K562 (cell line): ENCODE measurements around the gene HADH. TPM values are rescaled to one million over a fixed set of nuclear protein-coding genes. Genes with fewer than 3 reads are reported as not detected.

Source experiments
- ATAC-seq: fragments of 200-7000 bp; cut with Tn5 transposase; 3 replicates; pipeline ENCODE4 v1.9.1; 2020; ENCODE audit warnings: moderate library complexity
- BruUV-seq: library from RNA; stranded (reverse); fragments of 400-500 nt; replicated peaks from 2 replicates; lab custom pipeline; 2021; lab: Mats Ljungman, UMichigan
- CTCF ChIA-PET: fragments of 300-600 bp; formaldehyde crosslinking; extraction: SDS; loops from one replicate; lab custom pipeline; 2021; ENCODE audit warnings: low intra/inter-chr PET ratio; lab: Yijun Ruan, JAX
- POLR2A ChIA-PET: fragments of 300-600, 350-650 bp; sonication (Branson Sonifier 250); formaldehyde crosslinking; extraction: SDS; loops from one replicate; lab custom pipeline; 2021; ENCODE audit warnings: antibody characterized with exemption, inconsistent platforms; lab: Yijun Ruan, JAX
- DNase-seq, 4 experiments: peaks; one replicate each; pipeline versions ENCODE4 v3.0.0 to v3.0.0-alpha.2; 2011 to 2018; ENCODE audit warnings: low spot score in 3 of 4, mixed read lengths in 3 of 4; ENCODE audit errors: extremely low read depth in 1 of 4
- FAIRE-seq: peaks from 2 replicates; lab custom pipeline; 2011; peaks lifted over from hg19 to GRCh38; lab: Jason Lieb, UNC
- H2AFZ ChIP-seq: 2 replicates; pipeline ENCODE4 v1.6.0; 2011; ENCODE audit warnings: low read depth, low read length, control low read depth, inconsistent platforms
- H3K27ac ChIP-seq: fragments of 200-600 bp; 3 replicates; pipeline ENCODE4 v1.8.0; 2011; ENCODE audit warnings: low read depth, mild to moderate bottlenecking, control low read depth, inconsistent platforms, low read length, moderate library complexity, mixed read lengths; ENCODE audit errors: extremely low read depth
- H3K27me3 ChIP-seq, 2 experiments: fragments of 300-600 bp in 1 of 2; 2 replicates in 1 of 2; 3 replicates in 1 of 2; pipeline versions ENCODE4 v1.6.0 to v1.8.0; 2011; ENCODE audit warnings: inconsistent platforms in 2 of 2, low read length in 2 of 2, mild to moderate bottlenecking in 1 of 2, mixed read lengths in 1 of 2, moderate library complexity in 1 of 2; ENCODE audit not compliant: control insufficient read depth in 2 of 2, insufficient read depth in 2 of 2
- H3K36me3 ChIP-seq: fragments of 300-600 bp; 3 replicates; pipeline ENCODE4 v1.8.0; 2011; ENCODE audit warnings: mild to moderate bottlenecking, low read length, inconsistent platforms; ENCODE audit not compliant: control insufficient read depth, insufficient read depth
- H3K4me1 ChIP-seq, 2 experiments: fragments of 200-600 bp in 1 of 2; replicated peaks in 1 of 2; 2 replicates in 1 of 2; 3 replicates in 1 of 2; pipeline versions ENCODE4 v1.5.1 to v1.8.0; 2011; ENCODE audit warnings: inconsistent platforms in 2 of 2, low read length in 2 of 2, mild to moderate bottlenecking in 1 of 2, mixed read lengths in 1 of 2, moderate library complexity in 1 of 2; ENCODE audit not compliant: control insufficient read depth in 2 of 2, insufficient read depth in 2 of 2
- H3K4me2 ChIP-seq: 2 replicates; pipeline ENCODE4 v1.6.1; 2011; ENCODE audit warnings: low read length, control low read depth, inconsistent platforms, mixed read lengths; ENCODE audit not compliant: insufficient read depth
- H3K4me3 ChIP-seq: fragments of 200-600 bp; sonication (generic), shearing (Covaris generic); 2 replicates; pipeline ENCODE4 v1.5.1; 2016; ENCODE audit warnings: control low read depth, inconsistent platforms
- H3K79me2 ChIP-seq: fragments of 200-600 bp; 3 replicates; pipeline ENCODE4 v1.8.0; 2011; ENCODE audit warnings: low read length, inconsistent platforms; ENCODE audit not compliant: control insufficient read depth, insufficient read depth
- H3K9ac ChIP-seq, 2 experiments: 2 replicates each; pipeline versions ENCODE4 v1.6.0 to v1.6.1; 2011; ENCODE audit warnings: low read depth in 2 of 2, low read length in 2 of 2, control low read depth in 1 of 2, inconsistent platforms in 1 of 2, mild to moderate bottlenecking in 1 of 2, mixed read lengths in 1 of 2; ENCODE audit not compliant: insufficient read depth in 1 of 2
- H3K9me1 ChIP-seq: one replicate; pipeline ENCODE4 v1.6.0; 2011; ENCODE audit warnings: inconsistent platforms, mild to moderate bottlenecking, low read length, moderate library complexity; ENCODE audit not compliant: control insufficient read depth, insufficient read depth
- H3K9me3 ChIP-seq: replicated peaks from 2 replicates; pipeline ENCODE4 v1.5.1; 2011; ENCODE audit warnings: low read depth, low read length, inconsistent platforms; ENCODE audit not compliant: control insufficient read depth, insufficient read depth
- H4K20me1 ChIP-seq: replicated peaks from 2 replicates; pipeline ENCODE4 v1.6.1; 2011; ENCODE audit warnings: low read length, inconsistent platforms, mixed read lengths; ENCODE audit not compliant: control insufficient read depth, insufficient read depth
- ATF2 ChIP-seq: sonication (generic); formaldehyde crosslinking; IDR thresholded peaks from 2 replicates; pipeline ENCODE4 v1.8.1; 2022; ENCODE audit warnings: missing genetic modification reagents
- CBFA2T3 ChIP-seq: fragments of 450-650 bp; IDR thresholded peaks from 2 replicates; pipeline ENCODE4 v1.6.1; 2017
- HMG20A ChIP-seq: fragments of 450-650 bp; formaldehyde crosslinking; conservative IDR thresholded peaks from 2 replicates; pipeline ENCODE4 v1.4.0; 2020; ENCODE audit warnings: mild to moderate bottlenecking, mixed read lengths
- ID3 ChIP-seq, 2 experiments: fragments of 250-450 bp in 1 of 2; fragments of 450-650 bp in 1 of 2; sonication (Bioruptor Pico) in 1 of 2; IDR thresholded peaks; 2 replicates each; pipeline versions ENCODE4 v1.6.1 to v1.8.0; 2016 to 2021; ENCODE audit warnings: mild to moderate bottlenecking in 2 of 2, moderate library complexity in 2 of 2, missing compliant biosample characterization in 1 of 2, missing genetic modification characterization in 1 of 2
- MCM5 ChIP-seq: fragments of 450-650 bp; IDR thresholded peaks from 2 replicates; pipeline ENCODE4 v1.6.1; 2016; ENCODE audit warnings: low read depth
- PTTG1 ChIP-seq: fragments of 450-650 bp; IDR thresholded peaks from 2 replicates; pipeline ENCODE4 v1.6.1; 2016; ENCODE audit warnings: low read depth, mild to moderate bottlenecking, missing genetic modification characterization, missing compliant biosample characterization
- STAT6 ChIP-seq: sonication (generic); formaldehyde crosslinking; IDR thresholded peaks from 2 replicates; pipeline ENCODE4 v1.8.1; 2023; ENCODE audit warnings: mild to moderate bottlenecking, missing genetic modification reagents
- TSC22D4 ChIP-seq: fragments of 450-650 bp; IDR thresholded peaks from 2 replicates; pipeline ENCODE4 v1.6.1; 2016; ENCODE audit warnings: missing genetic modification characterization, missing biosample characterization, control low read depth
- ZNF277 ChIP-seq: fragments of 250-450 bp; sonication (Bioruptor Pico); IDR thresholded peaks from 2 replicates; pipeline ENCODE4 v1.8.0; 2022; ENCODE audit warnings: inconsistent platforms, mild to moderate bottlenecking, moderate library complexity, borderline replicate concordance
- WGBS: fragments of 100-300 bp; shearing (Covaris generic); methylation state at CpG from one replicate; pipeline ENCODE4 v1.1.6; 2016; ENCODE audit warnings: low coverage, mixed read lengths; ENCODE audit not compliant: insufficient coverage; ENCODE audit errors: missing lambda C conversion rate; 5-methylcytosine and 5-hydroxymethylcytosine counted together
- in situ Hi-C: fragments of 300-500 bp; cut with MboI; formaldehyde crosslinking; loops from 4 replicates; pipeline ENCODE4 v1.15.0; 2018; ENCODE audit warnings: inconsistent platforms, mixed read lengths
- intact Hi-C: fragments of 100-400 bp; cut with micrococcal nuclease; formaldehyde crosslinking; loops from 2 replicates; pipeline ENCODE4 v1.14.2; 2022
- polyA plus RNA-seq, 8 experiments: library from polyadenylated mRNA; depleted of rRNA in 4 of 8; stranded (reverse) in 5 of 8; unstranded in 3 of 8; fragments of >200 nt; fragmentation: Nextera tagmentation in 2 of 8; fragmentation: Illumina TruSeq in 1 of 8; extraction: Ambion mirVana in 2 of 8; extraction: Trizol in 1 of 8; gene quantifications; 2 replicates each; pipeline versions ENCODE4 v1.2.1 to v1.2.3, GENCODE V29; 2011 to 2014; ENCODE audit warnings: inconsistent platforms in 1 of 8, missing spikeins in 1 of 8
- total RNA-seq, 7 experiments: library from RNA; depleted of rRNA in 6 of 7; stranded (reverse); fragments of >200 nt in 6 of 7; fragmentation: Illumina TruSeq in 2 of 7; extraction: Trizol in 2 of 7; gene quantifications; 2 replicates each; pipeline versions ENCODE4 v1.2.1 to v1.2.3, GENCODE V29; 2011 to 2021; ENCODE audit warnings: low replicate concordance in 1 of 7

HADH gene
- total and polyA plus RNA-seq, 9 of the 15 experiments (the other 6 are each of a cell fraction or from before 2014, with no cell fraction given), result 9.4 to 73.3 (median 32.8) TPM

- intact Hi-C loops, result no loop called here
- Histone ChIP-seq H3K9me1 (no peaks in the 10 kb centered on the region), H3K27ac (no peak overlapping the region), H3K4me3 (no peak overlapping the region), H3K27me3 (no peaks in the 10 kb centered on the region), H4K20me1 (no peaks in the 10 kb centered on the region), H3K9ac (no peak overlapping the region), H3K4me1 (no peaks in the 10 kb centered on the region), H3K36me3 (peaks cover 5% of the 10 kb centered on the region; the same call in 1 of the 3 replicates), H3K9me3 (no peaks in the 10 kb centered on the region), H3K79me2 (no peaks in the 10 kb centered on the region), H2AFZ (no peak overlapping the region), H3K4me2 (no peak overlapping the region)
- no peak for ATAC-seq
- POLR2A ChIA-PET, result interaction anchor here (1.1 kb wide), 1 partner anchor 13 kb away, joined by 3 read pairs; no protein-coding TSS in a partner anchor
- DNase-seq, result no peak
- no peak for FAIRE-seq
- in situ Hi-C loops, result no loop called here
- CTCF ChIA-PET, result no interaction called here
- BruUV-seq, result no TSS peak
- no peak for TF ChIP-seq ZNF277 (CRISPR knock-in tag)
- no peak for TF ChIP-seq ID3 (CRISPR knock-in tag; IDR thresholded peaks at IDR 0.05)
- no peak for TF ChIP-seq ID3 (tag; IDR thresholded peaks at IDR 0.05)
- 100% methylated on average over 1 of the region's 1 CpG for WGBS
These were observed 81.1 kb downstream of the HADH start for GRCh38 chr4:108070775-108071174.

GRCh38 chr4:108072300-108072699, 82.6 kb downstream of the HADH start:
- intact Hi-C loops (no loop called here), in situ Hi-C loops (no loop called here)
- no peaks in the 10 kb centered on the region for H3K4me1 ChIP-seq
- ATAC-seq (no peak), DNase-seq (no peak), FAIRE-seq (no peak)
- peaks cover 5% of the 10 kb centered on the region; the same call in 1 of the 3 replicates for H3K36me3 ChIP-seq
- H3K9ac ChIP-seq, result no peak overlapping the region
- ChIA-PET POLR2A (no interaction called here), CTCF (no interaction called here)
- 66% methylated on average over 4 of the region's 4 CpGs for WGBS
- H4K20me1 ChIP-seq, result no peaks in the 10 kb centered on the region
- H3K4me2 ChIP-seq, result no peak overlapping the region
- no peak overlapping the region for H3K27ac ChIP-seq
- no TSS peak for BruUV-seq
- H2AFZ ChIP-seq, result no peak overlapping the region
- H3K27me3 ChIP-seq, result no peaks in the 10 kb centered on the region
- no peaks in the 10 kb centered on the region for H3K79me2 ChIP-seq
- no peaks in the 10 kb centered on the region for H3K9me3 ChIP-seq
- no peaks in the 10 kb centered on the region for H3K9me1 ChIP-seq
- no peak overlapping the region for H3K4me3 ChIP-seq
- TF ChIP-seq MCM5 (no peak), CBFA2T3 (no peak), ATF2 (no peak), HMG20A (CRISPR knock-in tag) (no peak), STAT6 (CRISPR knock-in tag) (no peak), PTTG1 (tag) (no peak), TSC22D4 (tag) (no peak)
